NCI-H2196 treated with DMSO at 0.1 percent for 48 hours (cell line): ENCODE results near the gene CHFR.
"Not testable (repeated sequence)": the region's sequence is repeated elsewhere in the genome, so short reads cannot be mapped to it uniquely, and the experiment has no call there.

Experiments used
- DNase-seq: peaks from one replicate; lab custom pipeline; 2025; ENCODE audit not compliant: unreplicated experiment; lab: John Stamatoyannopoulos, UW

CHFR gene

GRCh38 chr12:132887513-132888351, at the start of gene CHFR:
CHFR (minus strand) TSS chr12:132887605; CDS start chr12:132887328, 277 bp downstream.
- DNase-seq: peak; percentile 94

GRCh38 chr12:132936921-132937320, 49.5 kb upstream of the CHFR start:
- not testable (repeated sequence) for DNase-seq

GRCh38 chr12:132936163-132936562, 48.8 kb upstream of the CHFR start:
- DNase-seq: no peak

- DNase-seq: no peak
Measured at GRCh38 chr12:132926415-132926833, 39.0 kb upstream of the CHFR start.

- no peak for DNase-seq
Measured at GRCh38 chr12:132925597-132926414, 38.4 kb upstream of the CHFR start.

GRCh38 chr12:132924356-132924755, 37.0 kb upstream of the CHFR start:
- DNase-seq: no peak

- DNase-seq: no peak
Measured at GRCh38 chr12:132923356-132923909, 36.0 kb upstream of the CHFR start.

- DNase-seq: no peak
Measured at GRCh38 chr12:132922676-132923075, 35.3 kb upstream of the CHFR start.

GRCh38 chr12:132921685-132922084, 34.3 kb upstream of the CHFR start:
- no peak for DNase-seq

GRCh38 chr12:132918680-132919079, 31.3 kb upstream of the CHFR start:
- no peak for DNase-seq

- DNase-seq: no peak
Measured at GRCh38 chr12:132909030-132909368, 21.6 kb upstream of the CHFR start.

- DNase-seq: peak; percentile 98
Measured at GRCh38 chr12:132908145-132909029, 21.0 kb upstream of the CHFR start.

GRCh38 chr12:132907789-132908144, 20.4 kb upstream of the CHFR start:
- not testable (repeated sequence) for DNase-seq

GRCh38 chr12:132907216-132907615, 19.8 kb upstream of the CHFR start:
- no peak for DNase-seq

GRCh38 chr12:132904718-132905328, 17.4 kb upstream of the CHFR start:
- DNase-seq: no peak

- no peak for DNase-seq
Measured at GRCh38 chr12:132899033-132899432, 11.6 kb upstream of the CHFR start.

- DNase-seq: no peak
Measured at GRCh38 chr12:132888852-132889251, 1.4 kb upstream of the CHFR start.

GRCh38 chr12:132886529-132887477, 602 bp downstream of the CHFR start:
- DNase-seq: no peak

- DNase-seq: no peak
Measured at GRCh38 chr12:132881818-132882217, 5.6 kb downstream of the CHFR start.
